Suppressor macrophage treated with lipopolysaccharide for 1 hour (primary cell): ENCODE data around the gene AGPAT1.

Experiments
- DNase-seq, 3 donors: peaks; one replicate each; pipeline ENCODE4 v3.0.0-alpha.2; 2020 to 2022

Gene AGPAT1

DNA sequence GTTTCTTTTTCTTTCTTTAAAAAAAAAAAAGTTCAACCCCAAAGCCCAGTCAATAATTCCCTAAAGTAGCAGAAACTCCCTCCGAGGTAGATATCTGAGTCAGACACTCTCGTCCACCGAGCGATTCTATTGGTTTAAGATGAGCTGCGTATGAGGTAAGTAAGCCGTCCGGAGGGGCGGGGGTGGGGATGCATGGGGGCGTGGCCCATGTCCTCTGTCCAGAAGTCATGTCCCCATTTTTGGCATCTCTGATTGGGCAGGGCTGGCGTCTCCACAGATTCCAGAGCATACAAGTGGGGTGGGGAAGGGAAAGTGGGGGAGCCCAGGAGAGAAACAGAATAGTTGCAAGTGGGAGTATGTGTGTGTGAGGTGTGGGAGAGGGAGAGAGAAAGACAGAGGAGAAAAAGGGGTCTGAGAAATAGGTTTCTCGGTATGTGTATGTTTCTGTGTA is 9.8 kb upstream of the AGPAT1 start:
- peak; percentile 76 to 89 (median 87) for DNase-seq

DNA sequence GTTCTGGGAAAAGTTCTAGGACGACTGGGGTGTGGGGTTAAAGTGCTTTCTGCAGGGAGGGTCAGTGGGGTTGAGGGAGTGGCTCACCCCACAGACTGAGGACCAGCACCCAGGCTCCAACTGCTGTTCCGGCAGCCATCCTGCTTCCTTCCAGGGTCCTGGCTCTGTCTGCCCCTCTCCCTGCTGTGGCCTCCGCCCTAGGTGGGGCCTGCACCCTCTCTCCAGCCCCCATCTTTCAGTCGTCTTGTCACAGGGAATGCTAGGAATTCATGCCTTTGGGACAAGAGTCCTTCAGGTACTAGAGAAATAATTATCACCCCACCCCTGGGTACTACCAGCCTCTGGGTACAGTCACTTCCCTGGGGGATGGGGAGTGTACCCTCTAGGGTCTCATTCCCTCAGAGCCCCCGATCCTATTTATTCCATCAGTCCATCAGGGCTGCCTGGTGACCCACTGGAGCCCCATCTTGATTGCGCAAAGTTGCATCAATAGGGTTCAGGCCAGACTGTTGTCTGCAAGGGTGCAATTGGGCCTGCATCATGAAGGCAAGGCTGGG is 8.3 kb upstream of the AGPAT1 start, which contains the start of gene AGER:
Gene AGER (minus strand): TSS at position 170 of the 557 bp plus-strand sequence. CDS start 31 bp downstream, at position 139.
- no peak for DNase-seq

DNA sequence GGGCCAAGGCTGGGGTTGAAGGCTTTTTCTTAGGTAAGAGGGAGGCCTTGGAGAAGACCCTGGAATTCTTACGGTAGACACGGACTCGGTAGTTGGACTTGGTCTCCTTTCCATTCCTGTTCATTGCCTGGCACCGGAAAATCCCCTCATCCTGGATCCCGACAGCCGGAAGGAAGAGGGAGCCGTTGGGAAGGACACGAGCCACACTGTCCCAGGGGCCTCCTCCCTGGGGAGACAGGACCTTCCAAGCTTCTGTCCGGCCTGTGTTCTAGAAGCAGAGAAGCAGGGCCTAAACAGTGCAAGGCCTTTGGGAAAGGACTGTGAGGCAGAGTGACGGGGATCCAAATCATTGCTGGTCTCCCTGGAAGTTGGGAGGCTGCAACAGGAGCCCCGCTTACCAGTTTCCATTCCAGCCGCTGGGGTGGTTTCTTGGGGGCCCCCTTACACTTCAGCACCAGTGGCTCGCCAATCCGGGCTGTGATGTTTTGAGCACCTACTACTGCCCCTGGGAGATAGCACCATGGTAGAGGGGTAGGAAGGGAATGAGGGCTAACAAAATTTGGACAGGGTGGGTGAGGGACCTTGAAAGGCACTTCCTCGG is 7.7 kb upstream of the AGPAT1 start:
- no peak for DNase-seq

DNA sequence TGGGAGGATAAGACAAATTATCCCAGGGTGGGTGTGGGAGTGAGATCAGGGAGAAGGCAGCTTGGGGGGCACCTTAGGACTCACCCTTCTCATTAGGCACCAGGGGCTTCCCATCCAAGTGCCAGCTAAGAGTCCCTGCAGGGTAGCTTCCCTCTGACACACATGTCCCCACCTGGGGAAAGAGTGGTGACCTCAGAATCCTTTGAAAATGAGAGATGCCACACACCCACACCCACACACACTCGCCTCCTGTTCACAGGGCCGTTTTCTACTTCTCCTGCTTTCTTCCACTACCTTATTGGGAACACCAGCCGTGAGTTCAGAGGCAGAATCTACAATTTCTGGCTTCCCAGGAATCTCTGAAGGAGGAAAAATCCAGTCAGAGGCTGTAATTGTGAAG is 7.1 kb upstream of the AGPAT1 start:
- no peak for DNase-seq

DNA sequence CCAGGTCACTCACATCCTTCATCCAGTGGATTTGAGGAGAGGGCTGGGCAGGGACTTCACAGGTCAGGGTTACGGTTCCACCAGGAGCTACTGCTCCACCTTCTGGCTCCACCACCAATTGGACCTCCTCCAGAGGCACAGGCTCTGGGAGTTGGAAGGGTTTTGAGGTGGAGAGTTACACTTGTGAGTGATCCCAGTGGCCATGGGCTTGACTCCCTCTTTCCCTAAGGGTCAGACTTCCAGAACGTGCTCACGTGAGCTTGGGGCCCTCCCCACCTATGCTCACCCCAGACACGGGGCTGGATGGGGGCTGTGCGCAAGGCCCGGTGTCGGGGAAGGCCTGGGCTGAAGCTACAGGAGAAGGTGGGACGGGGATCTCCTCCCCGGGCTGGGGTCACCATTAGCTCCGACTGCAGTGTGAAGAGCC is 6.7 kb upstream of the AGPAT1 start:
- no peak for DNase-seq

DNA sequence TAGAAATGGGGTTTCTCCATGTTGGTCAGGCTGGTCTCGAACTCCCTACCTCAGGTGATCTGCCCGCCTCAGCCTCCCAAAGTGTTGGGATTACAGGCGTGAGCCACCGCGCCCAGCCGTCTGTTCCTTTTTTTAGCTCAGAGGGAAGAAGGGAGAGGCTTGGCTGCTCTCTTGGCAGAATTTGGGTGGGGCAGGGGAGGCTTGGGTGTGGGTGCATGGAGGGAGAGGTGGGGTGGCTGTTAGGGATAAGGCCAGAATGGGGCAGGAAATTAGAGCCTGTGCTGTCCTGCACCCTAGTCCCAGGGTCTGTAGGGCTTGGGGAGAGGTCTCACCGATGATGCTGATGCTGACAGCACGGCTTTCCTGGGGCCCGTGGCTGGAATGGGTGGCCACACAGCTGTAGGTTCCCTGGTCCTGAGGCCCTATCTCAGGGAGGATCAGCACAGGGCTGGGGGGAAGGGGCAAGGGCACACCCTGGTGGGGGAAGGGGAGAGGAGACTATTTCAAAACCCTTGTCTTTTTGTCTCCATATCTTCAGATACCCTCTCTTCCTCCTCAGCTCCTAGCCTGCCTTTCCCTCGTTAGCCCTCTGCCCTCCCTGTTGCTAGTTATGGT is 6.1 kb upstream of the AGPAT1 start:
- DNase-seq: no peak

DNA sequence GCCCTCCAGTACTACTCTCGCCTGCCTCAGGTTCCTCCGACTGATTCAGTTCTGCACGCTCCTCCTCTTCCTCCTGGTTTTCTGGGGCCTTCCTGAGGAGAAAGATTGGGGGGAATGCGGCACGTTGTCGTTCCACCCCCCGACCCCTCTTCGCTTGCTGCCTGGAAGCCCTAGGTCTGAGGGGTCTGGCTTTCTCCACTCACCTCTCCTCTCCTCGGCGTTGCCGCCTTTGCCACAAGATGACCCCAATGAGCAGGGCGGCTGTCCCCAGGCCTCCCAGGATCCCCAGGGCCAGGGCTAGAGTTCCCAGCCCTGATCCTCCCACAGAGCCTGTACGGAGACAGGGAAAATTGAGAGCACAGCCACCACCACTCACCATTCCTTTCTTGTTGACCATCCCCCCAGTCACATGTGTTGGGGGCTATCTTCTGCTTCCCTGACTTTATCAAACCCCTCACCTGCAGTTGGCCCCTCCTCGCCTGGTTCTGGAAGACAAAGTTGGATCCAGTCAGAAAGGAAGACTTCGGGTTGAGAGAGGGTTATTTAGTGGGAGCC is 5.3 kb upstream of the AGPAT1 start:
- DNase-seq: no peak

DNA sequence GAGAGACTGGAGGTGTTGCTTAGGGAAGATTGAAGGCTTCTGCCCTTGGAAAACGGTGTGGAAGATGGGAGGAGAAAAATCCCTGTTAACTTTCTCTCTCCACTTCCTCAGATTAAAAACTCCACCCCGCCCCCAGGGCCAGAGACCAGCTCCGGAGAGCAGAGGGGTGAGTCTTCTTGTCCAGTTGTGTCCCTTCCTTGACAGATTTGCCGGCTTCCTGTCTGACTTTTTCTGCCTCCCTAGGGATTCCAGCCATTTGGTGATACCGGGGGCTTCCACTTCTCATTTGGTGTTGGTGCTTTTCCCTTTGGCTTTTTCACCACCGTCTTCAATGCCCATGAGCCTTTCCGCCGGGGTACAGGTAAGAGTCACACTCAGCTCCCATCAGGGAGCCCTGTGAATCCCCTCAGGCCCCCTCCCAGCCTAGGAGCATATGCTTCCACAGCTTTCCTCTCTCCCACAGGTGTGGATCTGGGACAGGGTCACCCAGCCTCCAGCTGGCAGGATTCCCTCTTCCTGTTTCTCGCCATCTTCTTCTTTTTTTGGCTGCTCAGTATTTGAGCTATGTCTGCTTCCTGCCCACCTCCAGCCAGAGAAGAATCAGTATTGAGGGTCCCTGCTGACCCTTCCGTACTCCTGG is 4.0 kb upstream of the AGPAT1 start:
- DNase-seq: no peak

DNA sequence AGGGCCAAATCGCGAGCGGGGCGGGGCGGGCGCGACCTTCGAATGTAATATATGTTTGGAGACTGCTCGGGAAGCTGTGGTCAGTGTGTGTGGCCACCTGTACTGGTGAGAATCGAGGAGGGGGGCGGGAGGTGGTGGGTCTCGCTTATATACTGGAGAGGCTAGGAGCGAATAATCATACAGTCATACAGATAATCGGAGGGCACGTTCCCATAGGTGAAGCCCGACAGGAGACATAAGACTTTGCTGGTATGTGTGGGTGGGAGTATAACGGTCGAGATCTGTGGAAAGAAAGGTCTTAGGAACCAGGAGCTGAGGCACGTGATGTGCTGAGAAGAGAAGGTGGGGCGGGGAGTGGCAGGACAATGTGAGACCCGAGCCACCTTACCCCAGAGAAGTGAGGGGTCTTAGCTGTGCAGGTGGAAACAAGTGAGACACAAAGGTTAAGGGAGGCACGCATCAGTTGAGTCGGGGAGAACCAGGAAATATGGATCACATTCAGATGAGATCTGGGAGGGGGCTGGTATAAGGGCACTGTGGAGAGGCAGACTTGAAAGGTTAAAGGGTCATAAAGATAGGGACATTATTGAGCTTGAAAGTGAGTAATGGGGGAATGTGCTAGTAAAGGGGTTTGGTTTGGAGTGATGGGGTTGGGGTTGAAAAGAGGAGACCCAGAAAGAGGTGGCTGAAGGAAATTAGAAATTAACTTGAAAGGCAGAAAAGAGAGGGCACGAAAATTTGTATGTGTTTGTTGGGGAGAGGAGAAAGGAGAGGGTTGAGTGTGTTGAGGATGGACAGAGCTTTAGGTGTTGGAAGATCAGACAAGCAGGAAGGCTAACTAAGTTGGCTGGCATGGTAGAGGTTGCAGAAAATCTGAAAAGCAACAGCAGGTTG is 2.9 kb upstream of the AGPAT1 start:
- no peak for DNase-seq

DNA sequence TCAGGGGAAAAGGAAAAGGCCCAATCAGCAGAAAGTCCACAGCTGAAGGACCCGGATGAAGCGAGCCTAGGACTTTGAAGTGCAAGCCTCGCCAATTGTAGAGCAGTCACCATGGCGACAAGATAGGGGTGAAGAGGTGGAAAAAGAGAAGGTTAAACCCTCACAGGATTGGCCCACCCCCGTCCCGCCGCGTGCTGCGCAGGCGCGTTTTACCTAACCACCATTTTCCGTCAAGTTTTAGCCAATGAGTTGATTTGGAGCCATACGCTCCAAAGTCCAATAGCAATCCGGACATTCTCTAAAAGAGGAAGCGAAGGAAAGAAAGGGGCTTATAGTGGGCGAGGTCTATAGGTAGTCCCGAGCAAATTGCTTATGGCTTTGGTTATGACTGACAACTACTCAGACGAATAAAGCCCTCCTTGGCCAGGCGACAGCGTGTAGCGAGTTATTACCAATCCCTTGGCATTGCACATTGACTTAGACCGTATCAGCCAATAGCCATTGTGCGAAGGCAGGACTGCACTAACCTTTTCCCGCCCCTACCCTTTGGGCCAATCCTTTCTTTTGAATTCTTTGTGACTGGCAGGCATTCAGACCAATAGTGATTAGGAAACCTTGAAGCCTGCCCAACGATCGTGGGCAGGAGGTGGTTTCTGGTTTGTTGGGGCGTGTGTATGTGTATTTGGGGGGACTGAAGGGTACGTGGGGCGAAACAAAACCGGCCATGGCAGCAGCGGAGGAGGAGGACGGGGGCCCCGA is 2.1 kb upstream of the AGPAT1 start, which contains the start of gene RNF5:
Gene RNF5 (plus strand): TSS at position 618 of the 759 bp plus-strand sequence. CDS start 107 bp downstream, at position 725.
- peak; percentile 98 to 100 (median 99) for DNase-seq

DNA sequence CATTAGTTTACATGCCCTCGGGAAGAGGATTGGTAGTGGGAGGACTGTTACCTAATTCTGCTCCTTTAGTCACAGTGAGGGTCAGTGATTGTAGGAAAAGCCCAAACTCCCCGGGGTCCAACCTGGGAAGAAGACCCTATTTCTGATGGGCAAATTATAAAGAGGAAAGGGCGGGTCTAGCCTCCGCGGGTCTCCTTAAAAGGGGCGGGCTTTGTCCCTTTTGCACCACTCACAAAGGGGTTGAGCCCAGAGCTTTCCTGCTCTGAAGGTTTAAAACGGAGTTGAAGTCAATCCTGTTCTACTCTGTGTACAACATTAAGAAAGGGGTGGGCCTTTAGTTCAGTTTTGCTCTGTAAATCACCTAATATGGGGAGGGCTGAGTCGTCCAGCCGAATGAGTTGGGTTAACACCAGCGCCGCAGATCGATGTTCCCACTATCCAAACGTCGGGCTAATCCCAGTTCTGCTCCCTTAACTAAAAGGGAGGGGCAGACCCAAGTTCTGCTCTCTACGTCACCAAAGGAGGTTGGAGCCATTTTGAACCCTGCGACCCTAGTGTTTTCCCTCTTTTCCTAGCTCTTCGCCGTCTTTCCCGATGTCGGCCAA is 1.4 kb upstream of the AGPAT1 start:
- DNase-seq: peak in 1 of 3 donors; percentile 55

DNA sequence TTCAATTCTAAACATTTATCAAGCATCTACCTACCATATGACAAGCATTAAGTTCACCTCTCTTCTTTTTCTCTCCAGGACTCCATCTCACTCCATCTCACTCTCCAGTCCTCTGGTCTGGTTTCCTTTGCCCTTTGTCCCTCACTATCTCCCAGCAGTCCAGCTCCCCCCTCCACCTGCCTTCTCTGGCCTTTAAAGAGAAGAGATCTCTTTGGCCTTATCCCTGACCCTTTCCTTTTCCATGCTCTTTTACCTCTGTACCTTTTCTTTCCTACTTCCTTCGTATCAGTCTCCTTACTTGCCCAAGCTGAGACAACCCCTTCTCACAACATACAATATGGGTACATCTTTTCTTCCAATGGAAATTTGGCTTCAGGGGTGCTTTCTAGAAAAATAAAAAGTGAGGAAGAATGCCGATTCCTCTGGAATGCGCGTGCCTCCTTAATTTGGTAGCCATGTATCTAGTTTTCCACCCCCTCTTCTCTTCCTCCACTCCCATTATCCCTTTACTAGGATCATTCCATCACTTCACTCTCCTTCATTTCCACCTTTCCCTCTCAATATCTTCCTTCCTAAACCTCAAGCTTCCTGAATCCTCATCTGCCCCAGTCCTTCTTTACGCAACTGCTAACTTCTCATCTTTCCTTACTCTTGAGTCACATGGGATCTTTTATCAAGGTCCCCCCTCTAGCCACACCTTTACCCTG is 745 bp upstream of the AGPAT1 start:
- peak in 1 of 3 donors; percentile 29 for DNase-seq

DNA sequence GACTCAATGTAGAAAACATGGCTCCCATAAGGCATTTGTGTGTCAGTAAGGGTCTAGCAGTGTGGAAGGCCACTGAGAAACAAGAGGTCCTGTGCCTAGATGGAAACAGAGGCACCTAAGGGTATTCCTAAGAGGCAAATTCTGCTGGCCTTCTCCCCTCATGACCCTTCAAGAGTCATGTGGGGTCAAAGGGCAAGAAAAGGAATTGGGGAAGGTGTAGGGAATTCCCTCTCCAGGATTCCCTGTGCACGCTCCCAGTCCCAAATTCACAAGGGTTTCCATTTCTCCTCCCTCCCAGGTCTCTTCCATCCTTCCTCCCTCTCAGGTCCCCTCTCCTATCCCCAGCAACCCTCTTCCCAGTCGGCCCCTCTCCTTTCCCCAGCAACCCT is 568 bp downstream of the AGPAT1 start:
- no peak for DNase-seq

DNA sequence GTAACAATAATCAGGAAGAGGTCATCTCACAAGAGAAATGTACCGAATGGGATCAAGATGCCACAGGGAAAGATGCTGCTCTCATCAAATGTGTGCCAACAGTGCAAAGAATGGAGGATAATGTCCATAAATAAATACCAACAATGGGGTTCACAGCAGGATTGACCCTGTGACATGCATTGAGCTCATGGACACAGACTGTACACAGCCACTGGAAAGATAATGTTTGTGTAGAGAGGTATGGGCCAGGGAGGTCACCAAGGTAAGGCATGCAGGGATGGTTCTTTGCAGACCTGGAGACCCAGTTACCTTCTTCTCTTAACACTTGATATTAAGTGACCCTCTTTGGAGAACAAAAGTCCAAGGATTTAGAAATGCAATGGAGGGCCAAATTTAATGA is 1.5 kb downstream of the AGPAT1 start:
- no peak for DNase-seq

DNA sequence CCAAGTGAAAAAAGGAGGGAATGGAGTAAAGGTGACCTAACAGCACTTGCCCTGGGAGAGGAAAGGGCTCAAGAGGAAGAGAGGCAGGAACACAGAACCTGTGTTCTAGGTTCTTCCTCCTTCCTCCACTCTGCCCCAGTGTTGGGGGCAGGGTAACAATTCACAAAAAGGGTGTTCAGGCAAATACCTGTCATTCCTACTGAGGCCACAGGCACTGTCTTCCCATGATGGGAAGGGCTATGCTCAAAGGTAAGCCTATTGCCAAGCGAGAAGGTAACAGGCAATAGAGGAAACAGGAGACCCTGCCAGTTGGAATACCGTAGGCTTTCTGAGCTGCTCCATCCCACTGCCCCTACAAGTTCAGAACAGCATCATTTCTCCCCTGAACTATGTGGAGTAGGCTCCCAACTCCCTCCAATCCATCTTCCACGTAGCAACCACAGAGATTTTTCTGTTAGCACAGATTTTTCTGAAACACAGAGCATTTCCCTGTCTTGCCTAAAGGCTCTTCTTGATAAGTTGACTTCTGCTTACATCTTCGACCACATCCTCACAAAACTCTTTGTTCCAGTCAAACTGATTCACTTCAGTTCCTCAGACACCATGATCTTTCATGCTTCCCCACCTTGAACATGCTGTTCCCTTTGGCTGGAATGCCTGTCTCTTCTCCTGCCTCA is 2.7 kb downstream of the AGPAT1 start:
- DNase-seq: no peak

DNA sequence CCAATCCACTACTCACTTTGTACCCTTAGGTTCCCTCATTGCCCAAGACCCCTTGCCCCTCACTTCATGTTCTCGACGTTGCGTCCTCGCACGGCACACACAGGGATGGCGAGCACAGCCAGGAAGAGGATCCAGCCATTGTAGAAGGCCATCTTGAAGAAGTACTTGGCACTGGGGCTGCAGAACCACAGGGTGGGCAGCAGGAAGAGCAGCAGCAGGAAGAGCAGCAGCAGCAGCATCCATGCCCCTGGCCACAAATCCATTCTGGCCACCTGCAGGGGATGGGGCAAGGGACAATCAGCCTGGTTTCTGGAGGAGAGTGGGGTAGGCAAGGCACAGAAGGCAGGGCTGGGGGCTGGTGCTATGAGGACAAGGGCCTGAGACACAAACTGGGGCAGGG is 4.7 kb downstream of the AGPAT1 start:
- DNase-seq: no peak

DNA sequence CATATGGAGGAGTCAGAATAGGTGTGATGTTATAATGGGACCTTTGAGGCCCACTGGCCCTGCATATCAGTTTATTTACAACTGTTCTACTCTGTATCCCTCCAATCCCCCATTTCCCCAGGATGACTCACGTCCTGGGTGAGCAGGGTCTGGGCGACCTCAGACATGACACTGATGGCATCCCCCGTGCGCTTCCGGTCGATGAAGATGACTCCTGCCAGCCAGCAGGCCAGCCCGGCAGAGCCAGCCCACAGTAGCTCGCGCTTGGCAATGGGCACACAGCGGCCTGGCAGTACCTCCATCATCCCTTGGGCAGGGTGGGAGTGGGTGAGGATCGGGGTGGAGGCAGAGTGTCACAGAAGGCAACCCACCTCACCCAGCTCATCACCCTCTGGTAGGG is 5.6 kb downstream of the AGPAT1 start:
- DNase-seq: no peak

DNA sequence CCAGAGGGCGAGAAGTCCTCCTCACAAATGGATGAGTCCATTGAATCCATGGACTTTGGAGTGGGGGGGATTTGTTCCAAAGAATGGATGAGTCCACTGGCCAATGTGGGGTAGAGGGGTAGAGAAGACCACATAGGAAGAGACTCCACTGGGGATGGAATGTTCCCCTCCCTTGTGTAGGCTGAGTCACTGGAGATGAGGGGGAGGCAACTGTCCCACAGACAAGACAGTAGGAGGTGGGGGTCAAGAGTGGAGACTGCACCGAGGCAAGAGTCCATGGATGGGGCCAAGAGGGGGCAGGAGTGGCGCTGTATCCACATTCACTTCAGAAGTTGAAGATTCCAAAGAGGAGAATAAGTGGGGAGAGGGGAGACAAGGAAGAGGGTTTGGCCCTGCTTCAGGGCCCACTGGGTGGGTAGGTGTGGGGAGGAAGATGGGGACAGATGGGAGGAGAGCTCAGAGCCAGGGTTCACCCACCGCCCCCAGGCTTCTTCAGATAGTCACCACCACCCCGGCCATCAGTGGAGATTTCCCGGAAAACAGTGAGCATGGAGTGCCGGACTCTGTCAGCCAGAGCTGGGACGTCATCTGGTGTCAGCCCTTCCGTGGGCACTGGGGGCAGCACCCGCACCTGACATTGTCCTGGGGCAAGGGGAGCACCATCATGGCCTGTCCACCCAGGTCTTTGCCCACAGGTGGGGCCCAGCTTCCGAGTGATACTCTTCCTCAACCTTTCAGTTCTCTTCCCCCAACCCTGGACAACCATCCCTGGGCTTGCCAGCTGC is 6.9 kb downstream of the AGPAT1 start:
- DNase-seq: no peak

DNA sequence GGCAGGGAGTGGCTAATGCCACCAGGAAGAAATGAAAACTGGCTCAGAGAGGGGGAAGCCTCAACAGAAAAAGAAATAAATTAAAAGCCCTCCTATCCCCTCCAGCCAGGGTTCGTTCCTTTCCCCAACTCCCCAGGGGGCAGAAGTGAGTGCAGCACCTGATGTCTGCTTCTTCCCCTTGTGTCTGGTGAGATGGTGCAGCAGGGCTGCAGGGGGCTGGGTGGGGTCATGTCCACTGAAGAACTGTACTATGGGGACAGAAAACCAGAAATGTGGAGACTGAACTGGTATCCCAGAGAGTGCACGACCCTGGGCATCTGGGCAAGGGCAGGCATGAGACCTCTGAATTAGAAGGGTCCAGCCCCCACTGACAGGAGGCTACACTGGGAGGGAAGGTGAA is 7.5 kb downstream of the AGPAT1 start:
- no peak for DNase-seq
